NCI-H748 treated with DMSO at 0.1 percent for 48 hours (cell line): ENCODE results near the gene STX4.

Source experiments
- DNase-seq: peaks from one replicate; lab custom pipeline; 2025; lab: John Stamatoyannopoulos, UW

STX4 gene, protein sequence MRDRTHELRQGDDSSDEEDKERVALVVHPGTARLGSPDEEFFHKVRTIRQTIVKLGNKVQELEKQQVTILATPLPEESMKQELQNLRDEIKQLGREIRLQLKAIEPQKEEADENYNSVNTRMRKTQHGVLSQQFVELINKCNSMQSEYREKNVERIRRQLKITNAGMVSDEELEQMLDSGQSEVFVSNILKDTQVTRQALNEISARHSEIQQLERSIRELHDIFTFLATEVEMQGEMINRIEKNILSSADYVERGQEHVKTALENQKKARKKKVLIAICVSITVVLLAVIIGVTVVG

DNA sequence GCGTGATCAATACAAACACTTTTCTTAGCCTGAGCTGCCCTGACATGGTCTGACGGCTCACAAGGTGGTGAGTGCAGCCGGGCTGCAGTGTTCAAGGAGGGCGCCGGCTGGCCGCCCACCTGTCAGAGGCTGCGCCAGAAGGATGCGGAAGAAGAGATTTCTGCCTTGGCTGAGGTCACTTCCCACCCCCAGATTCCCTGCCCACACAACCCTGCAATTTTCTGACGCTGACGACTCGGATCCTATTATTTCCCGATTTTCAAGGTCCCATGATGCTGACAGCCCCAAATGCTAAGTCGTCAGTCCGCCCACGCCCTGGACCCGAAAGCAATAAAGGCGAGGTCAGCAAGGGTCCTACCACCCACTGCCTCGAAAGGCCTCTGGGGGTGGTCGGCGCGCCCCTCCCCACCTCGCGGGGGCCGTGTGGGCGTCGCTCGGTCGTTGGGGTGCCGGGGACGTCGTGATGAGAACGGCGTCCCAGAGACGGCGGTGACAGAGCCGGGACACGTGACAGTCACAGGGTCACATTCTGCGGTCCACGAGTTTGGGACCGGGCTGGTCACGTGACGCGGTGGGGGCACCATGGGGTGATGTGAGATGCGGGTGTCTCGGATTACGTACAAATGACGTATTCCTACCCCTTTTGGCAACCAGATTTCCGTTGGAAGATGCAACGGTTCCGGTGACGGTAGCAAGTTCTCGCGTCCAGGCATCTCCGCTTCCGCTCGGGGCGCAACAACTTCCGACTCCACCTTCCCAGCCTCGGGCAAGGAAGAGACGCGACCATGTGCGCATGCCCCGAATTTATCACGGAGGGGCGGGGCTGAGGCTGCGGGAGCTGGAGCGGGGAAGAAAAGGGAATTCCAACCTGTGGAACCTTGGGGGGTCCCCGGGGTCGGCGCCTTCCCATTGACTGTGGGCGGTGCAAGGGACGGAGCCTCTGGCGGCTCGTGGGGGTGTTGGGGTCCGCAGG, at the start of gene STX4:
Gene STX4 (plus strand): TSS at position 823 of the 973 bp plus-strand sequence. CDS start 248 bp downstream, outside the sequence.
- peak; percentile 82 for DNase-seq

DNA sequence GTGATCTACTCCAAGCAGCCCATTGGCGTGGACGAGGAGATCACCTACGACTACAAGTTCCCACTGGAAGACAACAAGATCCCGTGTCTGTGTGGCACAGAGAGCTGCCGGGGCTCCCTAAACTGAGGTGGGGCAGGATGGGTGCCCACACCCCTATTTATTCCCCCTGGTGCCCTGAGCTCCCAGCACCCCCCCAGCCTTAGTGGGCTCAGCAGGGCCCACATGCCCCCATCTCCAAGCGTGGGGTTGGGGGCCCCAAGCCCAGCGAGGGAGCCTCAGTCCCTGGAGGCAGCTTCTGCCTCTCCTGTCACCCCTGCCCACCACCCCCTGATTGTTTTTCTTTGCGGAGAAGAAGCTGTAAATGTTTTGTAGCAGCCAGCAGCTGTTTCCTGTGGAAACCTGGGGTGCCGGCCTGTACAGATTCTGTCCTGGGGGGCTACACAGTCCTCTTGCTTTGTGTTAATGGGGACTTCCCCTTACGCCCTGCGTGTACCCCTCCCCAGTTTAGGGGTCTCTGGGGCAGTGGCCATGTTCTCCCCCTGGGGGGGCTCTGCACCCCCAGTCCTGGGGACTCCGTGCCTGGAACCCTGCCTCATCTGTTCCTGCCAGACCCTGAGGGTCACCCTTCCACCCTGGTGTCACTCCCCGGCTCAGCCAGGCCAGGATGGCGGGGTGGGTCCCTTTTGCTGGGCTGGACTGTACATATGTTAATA, 49.3 kb upstream of the STX4 start:
- no peak for DNase-seq

DNA sequence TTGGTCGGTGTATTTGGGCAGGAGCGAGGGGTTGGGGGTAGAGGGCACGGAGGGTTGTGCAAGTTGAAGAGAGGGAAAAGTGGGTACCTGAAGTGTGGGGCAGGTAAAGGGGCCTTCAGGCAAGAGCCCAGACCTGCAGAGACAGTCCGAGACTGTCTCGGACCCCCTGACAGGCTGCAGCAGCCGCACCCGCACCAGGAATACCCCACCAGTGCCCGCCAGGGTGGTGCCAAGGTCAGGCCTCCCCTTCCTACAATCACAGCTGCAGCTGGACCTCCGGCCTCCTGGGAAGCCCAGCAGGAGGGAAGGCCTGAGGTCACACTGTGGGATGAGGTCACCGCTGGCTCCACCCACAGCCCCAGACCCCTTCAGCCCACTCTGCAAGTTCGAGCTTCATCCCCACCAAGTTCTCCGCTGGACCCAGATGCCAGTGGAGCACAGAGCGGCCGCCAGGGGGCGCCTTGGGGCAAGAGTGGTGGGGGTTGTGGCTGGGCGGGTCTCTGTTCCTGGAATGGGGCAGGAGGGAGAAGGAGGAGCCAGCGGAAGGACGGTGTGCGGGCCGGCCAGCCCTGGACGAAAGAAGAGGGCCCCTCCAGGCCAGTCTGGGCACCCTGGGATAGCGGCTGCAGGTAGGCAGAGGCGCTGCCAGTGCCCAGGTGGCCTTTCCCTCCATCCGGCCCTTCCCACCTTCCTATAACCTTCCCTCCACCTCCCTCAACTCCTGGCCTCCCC, 48.5 kb upstream of the STX4 start, which contains the start of gene HSD3B7:
Gene HSD3B7 (plus strand): TSS at position 539 of the 732 bp plus-strand sequence. CDS start 452 bp downstream, outside the sequence.
- DNase-seq, result peak; percentile 4

DNA sequence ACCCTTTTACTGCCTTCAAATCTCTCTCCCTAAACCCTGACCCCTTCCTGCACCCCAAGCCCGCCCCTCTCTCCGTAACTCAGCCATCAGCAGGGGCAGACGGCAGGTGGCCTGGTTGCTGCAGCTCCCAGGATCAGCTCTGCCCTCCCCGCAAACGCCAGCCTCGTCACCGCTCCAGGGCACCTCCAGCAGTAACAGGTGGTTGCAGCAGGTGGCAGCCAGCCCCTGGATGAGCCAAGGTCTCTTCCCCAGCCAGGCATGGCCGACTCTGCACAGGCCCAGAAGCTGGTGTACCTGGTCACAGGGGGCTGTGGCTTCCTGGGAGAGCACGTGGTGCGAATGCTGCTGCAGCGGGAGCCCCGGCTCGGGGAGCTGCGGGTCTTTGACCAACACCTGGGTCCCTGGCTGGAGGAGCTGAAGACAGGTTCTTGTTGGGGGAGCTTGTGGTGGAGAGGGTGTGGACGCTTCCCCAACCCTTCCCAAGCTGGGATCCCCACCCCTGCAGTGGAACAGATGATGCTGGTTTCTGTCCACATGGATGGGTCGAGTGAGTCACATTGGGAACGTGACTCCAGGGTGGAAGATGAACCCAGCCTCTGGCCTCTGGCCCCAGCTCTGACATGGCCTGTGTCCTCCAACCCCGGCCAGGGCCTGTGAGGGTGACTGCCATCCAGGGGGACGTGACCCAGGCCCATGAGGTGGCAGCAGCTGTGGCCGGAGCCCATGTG, 47.8 kb upstream of the STX4 start:
- DNase-seq, result peak; percentile 0

DNA sequence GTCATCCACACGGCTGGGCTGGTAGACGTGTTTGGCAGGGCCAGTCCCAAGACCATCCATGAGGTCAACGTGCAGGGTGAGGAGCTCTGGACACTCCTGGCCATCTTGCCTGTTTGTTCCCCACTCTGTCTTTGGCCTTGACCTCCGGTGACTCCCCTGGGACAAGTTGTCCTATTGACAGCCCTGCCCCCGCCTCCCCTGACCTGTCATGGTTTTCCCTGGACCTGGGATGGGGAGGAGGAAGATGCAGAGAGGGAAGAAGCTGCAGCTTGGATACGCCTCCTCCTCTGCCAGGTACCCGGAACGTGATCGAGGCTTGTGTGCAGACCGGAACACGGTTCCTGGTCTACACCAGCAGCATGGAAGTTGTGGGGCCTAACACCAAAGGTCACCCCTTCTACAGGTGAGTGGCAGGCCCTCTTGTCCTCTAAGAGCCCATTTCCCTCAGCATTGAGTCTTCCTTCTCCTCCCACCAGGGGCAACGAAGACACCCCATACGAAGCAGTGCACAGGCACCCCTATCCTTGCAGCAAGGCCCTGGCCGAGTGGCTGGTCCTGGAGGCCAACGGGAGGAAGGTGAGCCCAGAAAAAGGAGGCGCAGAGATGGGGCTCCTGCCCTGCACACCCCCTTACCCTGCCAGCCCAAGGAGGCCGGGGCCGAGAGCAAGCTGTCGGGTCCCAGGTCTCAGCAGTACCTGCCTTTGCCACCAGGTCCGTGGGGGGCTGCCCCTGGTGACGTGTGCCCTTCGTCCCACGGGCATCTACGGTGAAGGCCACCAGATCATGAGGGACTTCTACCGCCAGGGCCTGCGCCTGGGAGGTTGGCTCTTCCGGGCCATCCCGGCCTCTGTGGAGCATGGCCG, 47.0 kb upstream of the STX4 start:
- DNase-seq, result no peak

DNA sequence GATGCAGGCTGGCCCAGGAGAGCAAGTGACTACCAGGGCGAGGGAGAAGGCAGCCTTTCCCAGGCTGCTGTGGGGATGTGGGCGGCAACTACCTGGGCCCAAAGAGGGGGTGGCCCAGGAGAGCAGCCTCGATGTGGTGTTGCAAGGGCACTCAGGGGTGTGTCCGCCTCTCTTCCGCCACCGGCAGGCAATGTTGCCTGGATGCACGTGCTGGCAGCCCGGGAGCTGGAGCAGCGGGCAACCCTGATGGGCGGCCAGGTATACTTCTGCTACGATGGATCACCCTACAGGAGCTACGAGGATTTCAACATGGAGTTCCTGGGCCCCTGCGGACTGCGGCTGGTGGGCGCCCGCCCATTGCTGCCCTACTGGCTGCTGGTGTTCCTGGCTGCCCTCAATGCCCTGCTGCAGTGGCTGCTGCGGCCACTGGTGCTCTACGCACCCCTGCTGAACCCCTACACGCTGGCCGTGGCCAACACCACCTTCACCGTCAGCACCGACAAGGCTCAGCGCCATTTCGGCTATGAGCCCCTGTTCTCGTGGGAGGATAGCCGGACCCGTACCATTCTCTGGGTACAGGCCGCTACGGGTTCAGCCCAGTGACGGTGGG, 45.7 kb upstream of the STX4 start:
- no peak for DNase-seq

DNA sequence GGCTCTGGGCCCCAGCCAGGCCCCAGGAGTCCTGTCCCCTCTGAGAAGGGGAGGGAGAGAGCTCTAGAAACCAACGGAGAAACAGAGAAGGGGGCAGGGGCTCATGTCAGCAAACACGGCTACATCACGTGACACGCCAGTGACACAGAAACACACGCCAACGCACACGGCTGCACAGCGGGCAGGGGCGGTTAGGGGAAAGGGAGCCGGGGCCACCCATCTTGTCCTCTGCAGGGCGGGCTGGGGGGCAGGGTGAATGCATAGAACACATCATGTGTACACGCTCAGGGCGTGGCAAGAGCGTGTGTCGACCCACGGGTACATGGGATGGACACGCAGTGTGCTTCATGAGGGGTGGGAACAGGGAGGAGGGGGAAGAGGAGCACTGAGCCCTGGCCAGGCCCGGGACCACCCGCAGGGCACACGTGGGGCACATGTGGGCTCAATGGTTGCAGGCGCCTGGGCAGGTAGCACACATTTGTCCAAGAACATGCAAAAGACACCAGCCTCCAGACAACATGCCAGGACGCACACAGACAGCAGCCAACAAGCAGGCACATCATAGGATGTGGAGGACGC, 43.8 kb upstream of the STX4 start:
- DNase-seq, result no peak

DNA sequence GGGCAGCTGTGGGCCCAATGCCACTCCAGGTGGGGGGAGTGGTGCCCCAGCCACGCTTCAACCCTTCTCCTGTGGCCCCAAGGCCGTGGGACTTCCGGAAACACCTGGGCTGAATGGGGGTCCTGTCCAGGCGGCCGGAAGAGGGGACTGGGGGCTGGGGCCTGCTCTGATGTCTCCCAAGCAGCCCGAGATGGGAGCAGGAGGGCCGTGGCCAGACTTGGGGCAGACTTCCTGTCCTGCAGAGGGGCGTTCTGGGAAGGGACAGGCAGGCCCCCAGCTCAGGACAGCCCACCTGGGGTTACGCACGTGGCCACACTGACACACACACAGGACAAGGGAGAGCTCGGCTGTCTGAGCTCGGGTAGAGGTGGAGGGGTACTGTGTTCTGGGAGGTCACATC, 43.3 kb upstream of the STX4 start:
- no peak for DNase-seq

DNA sequence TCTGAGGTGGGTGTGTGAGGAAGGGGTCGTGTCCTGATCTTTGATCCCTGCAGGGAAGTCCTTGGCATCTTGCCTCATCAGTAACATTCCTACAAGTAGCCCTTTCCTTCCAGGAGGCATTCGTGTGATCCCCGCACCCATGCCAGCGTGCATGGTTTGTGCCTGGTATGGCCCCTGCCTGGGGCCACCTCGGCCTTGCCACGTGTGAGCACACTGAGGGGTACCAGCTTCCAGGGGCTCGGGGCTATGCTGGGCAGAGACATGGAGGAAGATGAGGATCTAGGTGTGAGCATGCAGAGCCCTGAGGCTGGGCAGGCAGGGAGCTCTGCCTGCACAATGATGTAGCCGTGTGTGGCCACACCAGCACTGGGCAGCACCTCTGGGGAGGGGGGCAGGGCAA, 42.3 kb upstream of the STX4 start:
- DNase-seq, result no peak

DNA sequence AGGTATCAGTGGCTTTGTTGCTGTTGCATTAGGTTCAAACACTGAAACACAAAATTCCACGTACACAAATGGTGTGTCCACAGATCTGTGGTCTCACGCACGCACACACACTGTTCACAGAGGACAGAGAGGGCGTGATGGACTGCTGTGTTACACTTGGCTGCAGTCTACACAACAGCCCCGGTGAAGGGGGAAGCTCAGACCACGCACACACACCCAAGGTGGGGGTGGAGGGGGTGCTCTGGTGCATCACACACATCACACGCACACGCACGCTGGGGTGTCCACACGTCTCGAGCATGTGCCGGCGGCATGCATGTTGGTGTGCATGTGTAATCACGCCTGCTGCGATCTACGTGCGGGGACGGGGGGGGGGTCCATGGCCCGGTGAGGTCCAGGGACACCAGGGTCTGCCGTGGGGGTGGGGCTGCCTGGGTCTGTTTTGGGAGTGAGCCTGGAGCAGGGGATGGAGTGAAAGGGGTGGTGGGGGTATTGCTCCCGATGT, 41.0 kb upstream of the STX4 start:
- no peak for DNase-seq

DNA sequence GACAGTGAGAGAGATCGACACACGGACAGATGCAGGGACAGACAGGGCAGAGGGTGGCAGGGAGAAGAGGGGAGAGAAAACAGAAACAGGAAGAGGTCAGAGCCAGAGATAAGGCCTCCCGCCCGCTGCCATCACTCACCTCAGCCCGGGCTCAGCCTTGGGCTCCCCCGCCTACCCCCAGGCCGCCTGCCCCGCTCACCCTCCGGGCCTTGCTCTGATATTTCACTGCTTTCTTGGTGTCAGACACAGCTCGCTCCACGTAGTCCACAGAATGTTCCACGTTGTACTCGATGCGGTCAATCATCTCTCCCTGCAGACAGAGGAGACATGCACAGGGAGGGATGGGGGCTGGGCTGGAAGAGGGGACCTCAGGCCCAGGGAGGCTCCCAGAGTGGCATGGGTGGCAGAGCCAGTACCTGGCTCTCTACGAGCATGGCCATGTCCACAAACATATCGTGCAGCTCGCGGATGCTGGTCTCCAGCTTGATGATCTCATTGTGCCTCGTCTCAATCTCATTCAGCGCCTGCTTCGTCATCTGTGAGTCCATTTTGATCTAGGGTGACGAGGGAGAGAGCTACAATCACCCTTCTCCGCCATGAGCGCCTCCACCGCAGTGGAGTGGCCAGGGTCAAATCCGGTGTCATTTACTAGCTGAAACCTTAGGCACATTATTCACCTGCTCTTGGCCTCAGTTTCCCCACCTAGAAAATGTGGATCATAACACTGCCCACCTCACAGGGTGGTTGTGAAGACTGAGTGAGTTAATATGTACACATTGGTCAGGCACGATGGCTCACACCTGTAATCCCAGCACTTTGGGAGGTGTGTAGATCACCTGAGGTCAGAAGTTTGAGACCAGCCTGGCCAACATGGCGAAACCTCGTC, 40.2 kb upstream of the STX4 start:
- DNase-seq, result no peak

DNA sequence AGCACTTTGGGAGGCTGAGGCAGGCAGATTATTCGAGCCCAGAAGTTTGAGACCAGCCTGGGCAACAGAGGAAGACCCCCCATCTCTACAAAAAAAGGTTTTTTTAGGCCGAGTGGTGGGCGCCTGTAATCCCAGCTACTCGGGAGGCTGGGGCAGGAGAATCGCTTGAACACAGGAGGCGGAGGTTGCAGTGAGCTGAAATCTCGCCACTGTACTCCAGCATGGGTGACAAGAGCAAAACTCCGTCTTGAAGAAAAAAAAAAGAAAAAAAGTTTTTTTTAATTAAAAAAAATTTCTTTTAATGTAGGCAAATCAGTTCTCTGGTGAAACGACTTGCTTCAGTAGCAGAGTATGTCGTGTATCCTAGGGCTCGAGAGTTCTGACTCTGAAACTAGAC, 37.4 kb upstream of the STX4 start:
- no peak for DNase-seq

DNA sequence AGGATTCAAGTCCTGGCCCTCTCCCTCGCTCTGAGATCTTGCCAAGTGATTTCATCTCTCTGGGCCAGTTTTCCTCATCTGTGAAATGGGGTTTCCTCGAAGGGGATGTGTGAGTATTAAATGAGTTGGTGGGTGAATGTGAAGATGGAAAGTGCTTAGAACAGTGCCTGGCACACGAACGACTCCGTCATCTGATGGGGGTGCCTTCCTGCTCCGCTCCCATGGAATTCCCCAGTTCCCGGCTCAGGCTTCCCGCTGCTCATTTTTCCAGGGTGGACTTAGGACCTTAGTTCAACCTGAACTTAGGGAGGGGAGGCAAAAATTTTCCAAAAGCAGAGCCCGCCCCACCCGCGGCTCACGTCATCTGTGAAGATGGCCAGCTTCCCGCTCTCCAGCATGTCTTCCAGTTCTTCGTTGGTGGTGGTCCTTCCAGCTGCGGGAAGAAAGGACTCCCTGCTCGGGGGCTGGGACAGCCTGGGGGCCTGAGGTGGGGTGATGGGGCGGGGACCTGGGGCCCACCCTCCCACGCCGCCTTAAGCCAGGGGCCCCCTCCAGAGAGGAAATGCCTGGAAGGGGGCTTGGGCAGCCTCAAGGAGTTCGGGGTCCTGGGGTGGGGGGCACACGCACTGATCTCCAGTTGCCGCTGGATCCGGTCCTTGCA, 36.9 kb upstream of the STX4 start:
- no peak for DNase-seq

DNA sequence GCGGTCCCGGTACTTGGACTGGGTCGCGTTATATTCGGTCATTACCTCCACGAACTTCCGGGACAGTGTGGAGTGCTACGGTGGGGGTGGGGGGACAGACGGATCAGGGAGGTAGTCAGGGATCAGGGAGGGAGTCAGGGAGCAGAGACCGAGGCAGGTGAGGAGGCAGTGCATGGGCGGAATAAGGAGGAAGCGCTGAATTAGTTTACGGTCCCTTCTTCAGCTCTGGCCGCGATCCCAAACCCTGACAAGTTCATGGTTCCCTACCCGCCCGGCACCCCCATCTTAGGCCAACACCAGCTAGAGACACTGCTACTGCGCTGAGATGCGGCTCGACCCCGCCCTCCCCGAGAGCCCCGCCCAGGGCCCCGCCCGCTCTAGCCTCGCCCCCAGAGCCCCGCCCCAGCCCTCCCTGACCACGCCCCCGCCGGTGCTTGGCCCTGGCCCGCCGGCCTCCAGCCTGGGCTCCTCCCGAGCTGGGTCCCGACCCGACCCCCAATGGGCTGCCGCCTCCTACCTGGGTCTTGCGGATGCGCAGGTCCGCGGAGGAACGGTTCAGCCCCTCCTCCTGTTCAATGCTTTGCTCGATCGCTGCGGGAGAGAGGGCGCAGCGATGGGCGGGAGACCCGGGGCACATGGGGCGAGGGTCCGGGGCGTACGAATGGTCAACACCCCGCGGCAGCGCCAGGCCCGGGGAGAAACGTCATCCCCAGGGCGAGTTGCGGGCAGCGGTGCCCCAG, 36.2 kb upstream of the STX4 start:
- DNase-seq, result peak; percentile 1

DNA sequence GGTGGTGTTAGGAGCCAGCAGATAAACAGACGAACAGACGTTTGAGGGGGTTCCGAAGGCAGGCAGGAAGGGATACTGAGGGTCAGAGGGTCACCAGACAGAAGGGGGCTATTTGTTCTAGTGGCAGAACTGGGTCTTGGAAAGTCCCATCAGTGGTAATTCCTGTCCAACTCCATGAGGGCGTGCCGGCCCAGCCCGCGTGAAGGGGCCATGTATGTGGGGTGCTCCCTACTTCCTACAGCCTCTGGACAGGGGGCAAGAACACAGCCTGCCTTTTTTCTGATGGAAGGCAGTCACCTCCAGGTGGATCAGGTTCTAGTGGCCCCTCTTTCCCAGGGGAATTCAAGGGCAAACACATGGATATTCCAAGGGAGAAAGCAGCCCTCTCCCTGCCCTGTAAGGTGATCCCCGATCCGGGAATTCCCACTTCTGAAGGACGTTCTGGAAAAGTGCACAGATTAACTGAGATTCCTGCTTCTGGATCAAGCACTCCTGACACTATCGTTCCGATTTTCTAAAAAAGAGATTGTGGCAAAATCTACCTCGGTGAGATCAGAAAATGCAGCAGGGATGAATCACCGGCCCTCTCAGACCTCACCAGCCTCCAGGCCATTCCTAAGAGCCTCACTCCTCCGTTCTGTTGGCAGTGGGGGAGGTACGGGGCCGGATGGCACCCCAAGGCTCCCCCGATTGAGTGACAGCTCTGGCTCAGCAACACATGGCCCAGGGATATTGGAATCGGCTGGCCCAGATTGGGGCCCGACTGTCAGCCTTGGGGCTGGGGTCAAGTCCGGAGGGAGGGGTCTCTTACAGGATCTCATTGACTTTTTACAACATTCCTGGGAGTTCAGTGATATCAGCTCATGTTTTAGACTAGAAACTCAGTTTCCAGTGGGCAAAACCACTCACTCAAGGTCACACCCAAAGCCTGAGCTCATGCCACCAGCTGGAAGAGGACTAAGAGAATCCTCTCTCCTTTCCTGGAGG, 35.3 kb upstream of the STX4 start:
- DNase-seq, result no peak
